K562 (cell line): Measurements from ENCODE around the gene TMEM132C. TPM values are rescaled to one million over a fixed set of nuclear protein-coding genes. Genes with fewer than 3 reads are reported as not detected.

Experiments
- ATAC-seq: fragments of 200-7000 bp; cut with Tn5 transposase; 3 replicates; pipeline ENCODE4 v1.9.1; 2020; ENCODE audit warnings: moderate library complexity
- BruUV-seq: library from RNA; stranded (reverse); fragments of 400-500 nt; replicated peaks from 2 replicates; lab custom pipeline; 2021; lab: Mats Ljungman, UMichigan
- CTCF ChIA-PET: fragments of 300-600 bp; formaldehyde crosslinking; extraction: SDS; loops from one replicate; lab custom pipeline; 2021; ENCODE audit warnings: low intra/inter-chr PET ratio; lab: Yijun Ruan, JAX
- POLR2A ChIA-PET: fragments of 300-600, 350-650 bp; sonication (Branson Sonifier 250); formaldehyde crosslinking; extraction: SDS; loops from one replicate; lab custom pipeline; 2021; ENCODE audit warnings: antibody characterized with exemption, inconsistent platforms; lab: Yijun Ruan, JAX
- DNase-seq, 4 experiments: peaks; one replicate each; pipeline versions ENCODE4 v3.0.0 to v3.0.0-alpha.2; 2011 to 2018; ENCODE audit warnings: low spot score in 3 of 4, mixed read lengths in 3 of 4; ENCODE audit errors: extremely low read depth in 1 of 4
- FAIRE-seq: peaks from 2 replicates; lab custom pipeline; 2011; peaks lifted over from hg19 to GRCh38; lab: Jason Lieb, UNC
- H2AFZ ChIP-seq: 2 replicates; pipeline ENCODE4 v1.6.0; 2011; ENCODE audit warnings: low read depth, low read length, control low read depth, inconsistent platforms
- H3K27ac ChIP-seq: fragments of 200-600 bp; 3 replicates; pipeline ENCODE4 v1.8.0; 2011; ENCODE audit warnings: low read depth, mild to moderate bottlenecking, control low read depth, inconsistent platforms, low read length, moderate library complexity, mixed read lengths; ENCODE audit errors: extremely low read depth
- H3K27me3 ChIP-seq, 2 experiments: fragments of 300-600 bp in 1 of 2; 2 replicates in 1 of 2; 3 replicates in 1 of 2; pipeline versions ENCODE4 v1.6.0 to v1.8.0; 2011; ENCODE audit warnings: inconsistent platforms in 2 of 2, low read length in 2 of 2, mild to moderate bottlenecking in 1 of 2, mixed read lengths in 1 of 2, moderate library complexity in 1 of 2; ENCODE audit not compliant: control insufficient read depth in 2 of 2, insufficient read depth in 2 of 2
- H3K36me3 ChIP-seq: fragments of 300-600 bp; 3 replicates; pipeline ENCODE4 v1.8.0; 2011; ENCODE audit warnings: mild to moderate bottlenecking, low read length, inconsistent platforms; ENCODE audit not compliant: control insufficient read depth, insufficient read depth
- H3K4me1 ChIP-seq, 2 experiments: fragments of 200-600 bp in 1 of 2; replicated peaks in 1 of 2; 2 replicates in 1 of 2; 3 replicates in 1 of 2; pipeline versions ENCODE4 v1.5.1 to v1.8.0; 2011; ENCODE audit warnings: inconsistent platforms in 2 of 2, low read length in 2 of 2, mild to moderate bottlenecking in 1 of 2, mixed read lengths in 1 of 2, moderate library complexity in 1 of 2; ENCODE audit not compliant: control insufficient read depth in 2 of 2, insufficient read depth in 2 of 2
- H3K4me2 ChIP-seq: 2 replicates; pipeline ENCODE4 v1.6.1; 2011; ENCODE audit warnings: low read length, control low read depth, inconsistent platforms, mixed read lengths; ENCODE audit not compliant: insufficient read depth
- H3K4me3 ChIP-seq: fragments of 200-600 bp; sonication (generic), shearing (Covaris generic); 2 replicates; pipeline ENCODE4 v1.5.1; 2016; ENCODE audit warnings: control low read depth, inconsistent platforms
- H3K79me2 ChIP-seq: fragments of 200-600 bp; 3 replicates; pipeline ENCODE4 v1.8.0; 2011; ENCODE audit warnings: low read length, inconsistent platforms; ENCODE audit not compliant: control insufficient read depth, insufficient read depth
- H3K9ac ChIP-seq, 2 experiments: 2 replicates each; pipeline versions ENCODE4 v1.6.0 to v1.6.1; 2011; ENCODE audit warnings: low read depth in 2 of 2, low read length in 2 of 2, control low read depth in 1 of 2, inconsistent platforms in 1 of 2, mild to moderate bottlenecking in 1 of 2, mixed read lengths in 1 of 2; ENCODE audit not compliant: insufficient read depth in 1 of 2
- H3K9me1 ChIP-seq: one replicate; pipeline ENCODE4 v1.6.0; 2011; ENCODE audit warnings: inconsistent platforms, mild to moderate bottlenecking, low read length, moderate library complexity; ENCODE audit not compliant: control insufficient read depth, insufficient read depth
- H3K9me3 ChIP-seq: replicated peaks from 2 replicates; pipeline ENCODE4 v1.5.1; 2011; ENCODE audit warnings: low read depth, low read length, inconsistent platforms; ENCODE audit not compliant: control insufficient read depth, insufficient read depth
- H4K20me1 ChIP-seq: replicated peaks from 2 replicates; pipeline ENCODE4 v1.6.1; 2011; ENCODE audit warnings: low read length, inconsistent platforms, mixed read lengths; ENCODE audit not compliant: control insufficient read depth, insufficient read depth
- BACH1 ChIP-seq: fragments of 200-800 bp; sonication (Bioruptor generic); IDR thresholded peaks from 2 replicates; pipeline ENCODE4 v1.6.1; 2016; ENCODE audit warnings: missing genetic modification characterization, missing compliant biosample characterization
- CEBPZ ChIP-seq: fragments of 150-350 bp; IDR thresholded peaks from 2 replicates; pipeline ENCODE4 v1.6.1; 2014; ENCODE audit warnings: low read depth, mild to moderate bottlenecking, low read length, borderline replicate concordance
- CHD1 ChIP-seq: fragments of 200-600 bp; sonication (generic); IDR thresholded peaks from one replicate; pipeline ENCODE4 v1.6.1; 2012; ENCODE audit warnings: mild to moderate bottlenecking, moderate library complexity, low read length, inconsistent platforms
- CREM ChIP-seq: IDR thresholded peaks from 2 replicates; pipeline ENCODE4 v1.6.1; 2014; ENCODE audit warnings: antibody characterized with exemption, low read depth
- DACH1 ChIP-seq: fragments of 450-650 bp; IDR thresholded peaks from 2 replicates; pipeline ENCODE4 v1.6.1; 2018; ENCODE audit not compliant: partially characterized antibody
- ELF4 ChIP-seq: fragments of 450-650 bp; formaldehyde crosslinking; IDR thresholded peaks from 2 replicates; pipeline ENCODE4 v1.4.0; 2022; ENCODE audit warnings: missing genetic modification characterization
- HNRNPK ChIP-seq: fragments of 200-400 bp; formaldehyde crosslinking; IDR thresholded peaks from one replicate; pipeline ENCODE4 v1.6.1; 2018; ENCODE audit warnings: mild to moderate bottlenecking, low read depth, low read length; ENCODE audit not compliant: poor library complexity, severe bottlenecking
- PML ChIP-seq: IDR thresholded peaks from 2 replicates; pipeline ENCODE4 v1.6.1; 2012; ENCODE audit warnings: low read length, inconsistent platforms
- RFX1 ChIP-seq: fragments of 450-650 bp; IDR thresholded peaks from 2 replicates; pipeline ENCODE4 v1.6.1; 2016; ENCODE audit warnings: mild to moderate bottlenecking, moderate library complexity
- STAG1 ChIP-seq: sonication (generic); formaldehyde crosslinking; IDR thresholded peaks from 2 replicates; pipeline ENCODE4 v1.5.0; 2020; ENCODE audit warnings: missing genetic modification reagents, borderline replicate concordance
- TFAM ChIP-seq: fragments of 250-450 bp; sonication (Bioruptor Pico); conservative IDR thresholded peaks from 2 replicates; pipeline ENCODE4 v1.5.0; 2021; ENCODE audit warnings: mild to moderate bottlenecking, moderate library complexity
- ZBTB43 ChIP-seq: sonication (generic); formaldehyde crosslinking; IDR thresholded peaks from 2 replicates; pipeline ENCODE4 v1.8.0; 2023; ENCODE audit warnings: mild to moderate bottlenecking, missing genetic modification reagents
- ZNF263 ChIP-seq: sonication (generic); formaldehyde crosslinking; IDR thresholded peaks from 2 replicates; pipeline ENCODE4 v1.8.0; 2022; ENCODE audit warnings: mild to moderate bottlenecking, missing genetic modification reagents, borderline replicate concordance
- ZNF583 ChIP-seq: fragments of 250-450 bp; sonication (Bioruptor Pico); IDR thresholded peaks from 2 replicates; pipeline ENCODE4 v1.4.0; 2020
- ZNF764 ChIP-seq: fragments of 250-450 bp; sonication (Bioruptor Pico); IDR thresholded peaks from 2 replicates; pipeline ENCODE4 v1.4.0; 2020; ENCODE audit warnings: low read depth, mild to moderate bottlenecking, moderate library complexity
- WGBS: fragments of 100-300 bp; shearing (Covaris generic); methylation state at CpG from one replicate; pipeline ENCODE4 v1.1.6; 2016; ENCODE audit warnings: low coverage, mixed read lengths; ENCODE audit not compliant: insufficient coverage; ENCODE audit errors: missing lambda C conversion rate; 5-methylcytosine and 5-hydroxymethylcytosine counted together
- in situ Hi-C: fragments of 300-500 bp; cut with MboI; formaldehyde crosslinking; loops from 4 replicates; pipeline ENCODE4 v1.15.0; 2018; ENCODE audit warnings: inconsistent platforms, mixed read lengths
- intact Hi-C: fragments of 100-400 bp; cut with micrococcal nuclease; formaldehyde crosslinking; loops from 2 replicates; pipeline ENCODE4 v1.14.2; 2022
- polyA plus RNA-seq, 8 experiments: library from polyadenylated mRNA; depleted of rRNA in 4 of 8; stranded (reverse) in 5 of 8; unstranded in 3 of 8; fragments of >200 nt; fragmentation: Nextera tagmentation in 2 of 8; fragmentation: Illumina TruSeq in 1 of 8; extraction: Ambion mirVana in 2 of 8; extraction: Trizol in 1 of 8; gene quantifications; 2 replicates each; pipeline versions ENCODE4 v1.2.1 to v1.2.3, GENCODE V29; 2011 to 2014; ENCODE audit warnings: inconsistent platforms in 1 of 8, missing spikeins in 1 of 8
- total RNA-seq, 7 experiments: library from RNA; depleted of rRNA in 6 of 7; stranded (reverse); fragments of >200 nt in 6 of 7; fragmentation: Illumina TruSeq in 2 of 7; extraction: Trizol in 2 of 7; gene quantifications; 2 replicates each; pipeline versions ENCODE4 v1.2.1 to v1.2.3, GENCODE V29; 2011 to 2021; ENCODE audit warnings: low replicate concordance in 1 of 7
- TF ChIP-seq, protein P1 (sequence below): fragments of 450-650 bp; IDR thresholded peaks from 2 replicates; pipeline ENCODE4 v1.6.1; 2018; ENCODE audit not compliant: partially characterized antibody

TMEM132C gene
- total and polyA plus RNA-seq, 9 of the 15 experiments (the other 6 are each of a cell fraction or from before 2014, with no cell fraction given), result not detected

GRCh38 chr12:128694445-128694844 lies 427.5 kb downstream of the TMEM132C start:
- H3K4me1 ChIP-seq, result no peaks in the 10 kb centered on the region
- 0% methylated on average over 4 of the region's 4 CpGs for WGBS
- ATAC-seq, result no peak
- H3K27me3 ChIP-seq, result peaks cover 0 to 13% of the 10 kb centered on the region in 2 experiments; a peak in 2 of 5 replicates
- H3K9ac ChIP-seq, result no peak overlapping the region
- H2AFZ ChIP-seq, result no peak overlapping the region
- H3K27ac ChIP-seq, result no peak overlapping the region
- CTCF ChIA-PET, result no interaction called here
- POLR2A ChIA-PET, result no interaction called here
- H4K20me1 ChIP-seq, result no peaks in the 10 kb centered on the region; the same call in 1 of the 2 replicates
- H3K4me3 ChIP-seq, result no peak overlapping the region
- no peak for TF ChIP-seq ELF4 (CRISPR knock-in tag)
- no peak for TF ChIP-seq ZNF583 (CRISPR knock-in tag)
- TF ChIP-seq, protein P1, sequence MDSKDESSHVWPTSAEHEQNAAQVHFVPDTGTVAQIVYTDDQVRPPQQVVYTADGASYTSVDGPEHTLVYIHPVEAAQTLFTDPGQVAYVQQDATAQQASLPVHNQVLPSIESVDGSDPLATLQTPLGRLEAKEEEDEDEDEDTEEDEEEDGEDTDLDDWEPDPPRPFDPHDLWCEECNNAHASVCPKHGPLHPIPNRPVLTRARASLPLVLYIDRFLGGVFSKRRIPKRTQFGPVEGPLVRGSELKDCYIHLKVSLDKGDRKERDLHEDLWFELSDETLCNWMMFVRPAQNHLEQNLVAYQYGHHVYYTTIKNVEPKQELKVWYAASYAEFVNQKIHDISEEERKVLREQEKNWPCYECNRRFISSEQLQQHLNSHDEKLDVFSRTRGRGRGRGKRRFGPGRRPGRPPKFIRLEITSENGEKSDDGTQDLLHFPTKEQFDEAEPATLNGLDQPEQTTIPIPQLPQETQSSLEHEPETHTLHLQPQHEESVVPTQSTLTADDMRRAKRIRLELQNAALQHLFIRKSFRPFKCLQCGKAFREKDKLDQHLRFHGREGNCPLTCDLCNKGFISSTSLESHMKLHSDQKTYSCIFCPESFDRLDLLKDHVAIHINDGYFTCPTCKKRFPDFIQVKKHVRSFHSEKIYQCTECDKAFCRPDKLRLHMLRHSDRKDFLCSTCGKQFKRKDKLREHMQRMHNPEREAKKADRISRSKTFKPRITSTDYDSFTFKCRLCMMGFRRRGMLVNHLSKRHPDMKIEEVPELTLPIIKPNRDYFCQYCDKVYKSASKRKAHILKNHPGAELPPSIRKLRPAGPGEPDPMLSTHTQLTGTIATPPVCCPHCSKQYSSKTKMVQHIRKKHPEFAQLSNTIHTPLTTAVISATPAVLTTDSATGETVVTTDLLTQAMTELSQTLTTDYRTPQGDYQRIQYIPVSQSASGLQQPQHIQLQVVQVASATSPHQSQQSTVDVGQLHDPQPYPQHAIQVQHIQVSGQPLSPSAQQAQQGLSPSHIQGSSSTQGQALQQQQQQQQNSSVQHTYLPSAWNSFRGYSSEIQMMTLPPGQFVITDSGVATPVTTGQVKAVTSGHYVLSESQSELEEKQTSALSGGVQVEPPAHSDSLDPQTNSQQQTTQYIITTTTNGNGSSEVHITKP, result no peak
- TF ChIP-seq CHD1, result no peak
- TF ChIP-seq ZNF263 (CRISPR knock-in tag), result no peak
- no peak for TF ChIP-seq PML
- TF ChIP-seq BACH1 (tag), result no peak
- no peak for TF ChIP-seq ZNF764 (CRISPR knock-in tag)
- TF ChIP-seq STAG1, result no peak
- no peak for TF ChIP-seq ZBTB43
- TF ChIP-seq CEBPZ, result no peak
- TF ChIP-seq TFAM (CRISPR knock-in tag), result no peak
- TF ChIP-seq RFX1, result no peak
- TF ChIP-seq CREM, result no peak
- no peak for TF ChIP-seq DACH1
- no peak for TF ChIP-seq HNRNPK
- H3K79me2 ChIP-seq, result no peaks in the 10 kb centered on the region
- DNase-seq, result no peak
- BruUV-seq, result no TSS peak
- H3K4me2 ChIP-seq, result no peak overlapping the region
- H3K36me3 ChIP-seq, result no peaks in the 10 kb centered on the region
- no peaks in the 10 kb centered on the region for H3K9me1 ChIP-seq
- no peaks in the 10 kb centered on the region for H3K9me3 ChIP-seq
- in situ Hi-C loops, result no loop called here
- intact Hi-C loops, result no loop called here
- FAIRE-seq, result no peak
